NCI-H2029 (cell line): Measurements from ENCODE around the gene RGP1.

Source experiments
- DNase-seq: peaks from one replicate; lab custom pipeline; 2025; lab: John Stamatoyannopoulos, UW

Gene RGP1

DNA sequence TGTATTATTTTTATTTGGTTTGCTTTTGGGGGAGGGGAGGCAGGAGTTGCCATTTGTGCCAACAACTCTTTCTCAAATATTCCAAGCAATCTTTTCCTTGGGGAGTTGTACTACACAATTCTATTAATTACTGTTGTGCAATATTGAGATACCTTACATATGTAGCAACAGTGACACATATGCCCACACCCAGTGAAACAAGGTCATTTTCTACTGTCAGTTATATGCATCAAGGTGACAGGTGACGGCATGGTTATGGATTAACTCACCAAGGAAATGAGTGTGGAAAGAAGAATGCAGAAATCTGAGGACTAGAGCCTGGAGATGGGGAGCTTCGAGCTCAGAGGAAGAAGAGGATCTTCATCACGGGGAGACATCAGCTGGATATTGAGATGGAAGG, 22.9 kb downstream of the RGP1 start:
- peak; percentile 10 for DNase-seq

DNA sequence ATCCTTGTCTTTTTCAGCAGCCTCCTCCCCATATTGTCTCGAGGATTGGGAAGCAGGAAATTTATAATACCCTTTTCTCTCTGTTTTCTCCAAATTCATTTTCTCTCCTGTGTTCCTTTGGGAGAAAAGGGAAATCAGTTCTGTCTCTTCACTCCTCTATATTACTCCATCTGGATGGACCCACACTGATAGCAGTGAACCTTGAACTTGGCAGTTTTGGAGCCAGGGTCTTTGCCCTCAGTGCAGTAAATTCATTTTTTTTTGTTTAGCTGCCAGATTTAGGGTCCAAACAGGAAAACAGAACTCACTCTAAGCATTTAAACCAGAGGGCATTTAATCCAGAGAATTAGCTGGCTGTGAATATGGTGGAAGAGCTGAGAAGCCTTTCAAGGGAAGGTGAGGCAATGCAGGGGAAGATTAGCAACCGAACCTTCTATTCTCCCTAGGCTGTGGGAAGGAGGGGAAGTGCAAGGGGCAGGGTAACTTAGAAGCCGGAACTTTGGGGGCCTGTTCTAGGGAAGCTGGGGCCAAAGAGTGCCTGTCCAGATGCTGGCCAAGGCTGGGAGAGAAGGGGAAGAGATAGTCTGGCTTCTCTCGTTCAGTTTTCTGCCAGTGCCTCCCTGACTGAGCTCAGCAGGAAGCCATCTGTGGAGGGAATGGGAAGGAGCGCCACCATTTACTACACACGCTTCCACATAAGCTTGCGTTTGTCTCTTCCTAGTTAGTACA, 26.0 kb downstream of the RGP1 start:
- no peak for DNase-seq

DNA sequence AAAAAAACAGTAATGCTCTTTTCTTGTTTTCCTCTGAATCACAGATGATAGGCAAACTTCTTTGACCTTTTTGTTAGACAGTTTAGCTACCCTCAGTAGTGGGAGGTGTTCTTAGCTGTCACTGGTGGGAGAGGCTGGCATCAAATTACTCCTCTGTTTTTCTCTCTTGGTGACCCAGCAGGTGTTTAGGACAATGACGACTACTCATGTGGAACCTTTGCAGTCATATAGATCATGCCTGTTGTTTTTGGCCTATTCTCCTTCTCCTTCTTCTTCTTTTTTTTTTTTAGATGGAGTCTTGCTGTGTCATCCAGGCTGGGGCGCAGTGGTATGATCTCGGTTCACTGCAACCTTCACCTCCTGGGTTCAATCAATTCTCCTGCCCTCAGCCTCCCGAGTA, 26.9 kb downstream of the RGP1 start:
- DNase-seq = peak; percentile 96

DNA sequence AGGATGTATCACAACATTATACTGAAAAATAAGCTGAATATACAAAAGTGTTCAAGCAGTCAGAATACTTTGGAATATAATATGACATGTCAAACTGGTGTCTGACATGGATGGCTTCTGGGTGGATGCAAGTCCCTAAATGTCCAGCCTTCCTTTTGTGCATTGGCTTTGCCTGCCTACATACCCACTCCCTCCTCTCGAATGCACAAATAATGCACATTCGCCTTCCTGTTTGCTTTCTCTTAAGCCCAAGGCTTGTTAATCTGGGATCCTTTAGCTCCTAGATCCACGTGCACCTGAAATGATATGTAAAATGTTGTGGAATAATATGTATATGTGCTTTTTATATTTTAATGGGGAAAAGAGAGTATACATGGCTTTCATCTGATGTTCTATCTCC, 29.4 kb downstream of the RGP1 start:
- no peak for DNase-seq

DNA sequence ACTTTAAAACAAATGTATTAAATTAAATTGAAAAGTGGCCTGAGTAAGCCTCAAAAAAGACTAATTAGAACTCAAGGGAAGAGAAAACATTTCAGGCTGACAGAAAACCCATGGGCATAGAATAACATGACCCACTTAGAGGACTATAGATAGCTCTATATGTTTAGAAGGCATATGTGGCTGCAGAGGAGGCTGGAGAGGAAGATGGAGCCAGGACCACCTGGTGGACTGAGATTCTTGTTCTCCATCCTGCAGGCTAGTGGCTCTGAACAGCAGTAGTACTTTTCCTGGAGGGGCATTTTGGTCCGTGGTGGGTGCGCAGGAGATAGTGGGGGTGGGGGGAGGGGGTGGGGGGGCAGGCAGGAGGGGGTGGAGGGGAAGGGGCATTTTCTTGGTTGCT, 32.0 kb downstream of the RGP1 start:
- no peak for DNase-seq

DNA sequence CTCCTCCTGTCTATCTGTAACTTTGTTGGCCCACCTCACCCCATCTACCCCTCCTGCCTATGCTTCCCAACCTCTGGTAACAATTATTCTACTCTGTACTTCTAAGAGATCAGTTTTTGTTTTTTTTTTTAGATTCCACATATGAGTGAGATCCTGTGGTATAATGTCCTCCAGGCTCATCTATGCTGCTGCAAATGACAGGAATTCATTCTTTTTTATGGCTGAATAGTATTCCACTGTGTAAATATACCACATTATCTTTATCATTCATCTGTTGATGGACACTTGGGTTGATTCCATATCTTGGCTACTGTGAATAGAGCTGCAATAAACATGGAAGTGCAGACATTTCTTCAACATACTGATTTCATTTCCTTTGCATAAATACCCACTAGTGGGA, 34.3 kb downstream of the RGP1 start:
- DNase-seq = no peak

DNA sequence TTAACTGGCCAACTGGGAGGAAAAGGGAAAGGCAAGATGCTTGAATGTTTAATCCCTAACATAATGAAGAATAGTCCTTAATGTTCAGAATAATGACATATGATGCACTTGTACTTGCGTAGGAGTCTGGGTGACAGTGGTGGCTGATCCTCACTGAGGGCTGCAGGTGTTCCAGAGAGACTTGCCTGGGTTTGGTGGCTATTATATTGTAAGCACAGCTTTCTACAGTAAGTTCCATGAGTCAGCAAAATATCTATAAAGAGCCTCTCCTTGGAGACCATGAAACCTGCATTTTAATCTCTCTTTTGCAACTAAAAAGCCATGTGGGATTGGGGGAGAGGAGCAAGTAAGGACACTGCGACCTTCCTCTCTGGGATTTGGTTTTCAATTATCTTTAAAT, 40.5 kb downstream of the RGP1 start:
- DNase-seq = no peak

DNA sequence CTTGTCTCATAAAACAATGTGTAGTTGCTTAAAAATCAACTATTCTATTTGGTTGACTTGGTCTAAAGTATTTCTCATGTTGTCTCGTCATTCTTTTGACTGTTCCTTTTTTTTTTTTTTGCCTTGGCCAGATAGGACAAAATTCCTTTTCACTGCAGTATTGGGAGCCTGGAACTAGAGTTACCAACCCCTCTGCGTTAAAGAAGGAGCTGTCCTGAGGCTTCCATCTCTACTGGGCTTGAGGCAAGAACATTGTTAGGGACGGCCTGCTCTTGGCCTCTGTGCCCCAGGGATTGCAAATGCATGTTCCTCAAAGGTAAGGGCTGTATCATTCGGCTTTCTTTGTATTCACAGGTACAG, 40.9 kb downstream of the RGP1 start:
- DNase-seq = no peak

DNA sequence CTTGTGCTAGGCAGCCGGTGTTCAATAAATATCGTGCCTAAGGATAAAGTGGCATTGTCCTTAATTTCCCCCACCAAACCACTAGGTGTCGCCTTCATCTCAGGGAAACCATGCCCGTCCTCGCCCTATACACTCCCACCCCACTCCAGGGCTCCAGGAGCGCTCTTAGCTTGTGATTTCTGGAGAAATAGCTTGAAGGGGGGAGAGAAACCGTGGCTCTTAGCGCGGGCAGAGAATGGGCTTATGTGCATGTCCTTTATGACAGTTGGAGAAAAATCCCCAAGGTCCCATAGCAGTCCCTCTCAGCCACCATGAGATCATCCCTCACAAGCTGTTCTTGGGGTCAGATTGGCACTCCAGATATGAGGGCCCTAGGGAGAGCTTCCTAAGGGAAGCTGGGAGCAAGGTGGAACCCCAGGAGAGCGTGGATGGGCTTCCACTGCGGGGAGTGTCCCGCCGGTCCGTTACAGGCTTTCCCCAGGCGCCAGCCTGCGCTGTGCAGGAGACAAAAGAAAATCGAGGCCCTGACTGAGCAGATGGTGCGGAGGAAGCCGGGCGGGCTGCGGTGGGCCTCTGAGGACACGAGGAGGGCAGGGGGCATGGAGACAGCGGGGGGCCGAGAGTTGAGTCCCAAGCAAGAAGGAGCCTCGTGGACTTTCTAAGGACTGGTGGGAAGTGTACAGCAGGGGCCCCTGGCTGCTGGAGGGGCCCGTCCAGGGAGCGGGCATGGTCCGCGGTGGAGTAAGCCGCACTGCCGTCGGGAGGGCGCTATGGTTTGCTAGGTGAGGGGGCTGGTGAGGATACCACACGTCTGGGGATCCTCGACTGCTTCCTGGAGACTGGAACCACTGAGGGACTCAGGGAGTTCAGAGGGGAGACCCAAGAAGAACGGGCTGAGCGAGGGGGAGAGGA, 41.6 kb downstream of the RGP1 start:
- DNase-seq = peak; percentile 60

DNA sequence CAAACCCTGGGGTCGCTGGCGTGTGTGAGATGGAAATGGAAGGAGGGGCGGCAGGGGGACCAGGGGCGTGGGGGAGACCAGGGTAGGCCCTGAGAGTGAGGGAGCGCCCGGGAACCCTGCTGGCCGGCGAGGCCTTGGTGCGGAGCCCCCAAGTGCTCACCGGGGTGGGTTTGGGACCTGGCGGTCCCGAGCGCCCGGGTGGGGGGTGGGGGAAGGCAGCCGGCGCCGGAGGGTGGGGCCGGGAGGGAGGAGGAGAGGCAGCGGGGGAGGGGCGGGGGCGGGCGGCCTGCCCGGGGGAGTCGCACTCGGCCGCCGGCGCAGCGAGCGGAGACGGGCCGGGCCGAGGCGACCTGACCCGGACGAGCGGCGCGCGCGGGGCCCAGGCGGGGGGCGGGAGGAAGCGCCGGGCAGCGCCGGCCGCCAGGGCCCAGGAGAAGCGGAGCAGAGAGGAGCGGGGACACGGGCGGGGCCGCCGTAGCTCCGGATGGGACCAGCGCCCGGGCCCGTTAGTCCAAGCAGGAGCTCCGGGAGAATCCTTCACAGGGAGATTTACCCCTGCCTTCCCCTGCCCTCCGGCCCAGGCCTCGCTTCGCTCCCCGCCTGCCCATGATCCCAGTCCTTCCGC, 42.3 kb downstream of the RGP1 start, which contains the start of gene NPR2:
NPR2 (plus strand) TSS at position 295 of the 625 bp plus-strand sequence. CDS start 818 bp downstream, outside the sequence.
- no peak for DNase-seq

DNA sequence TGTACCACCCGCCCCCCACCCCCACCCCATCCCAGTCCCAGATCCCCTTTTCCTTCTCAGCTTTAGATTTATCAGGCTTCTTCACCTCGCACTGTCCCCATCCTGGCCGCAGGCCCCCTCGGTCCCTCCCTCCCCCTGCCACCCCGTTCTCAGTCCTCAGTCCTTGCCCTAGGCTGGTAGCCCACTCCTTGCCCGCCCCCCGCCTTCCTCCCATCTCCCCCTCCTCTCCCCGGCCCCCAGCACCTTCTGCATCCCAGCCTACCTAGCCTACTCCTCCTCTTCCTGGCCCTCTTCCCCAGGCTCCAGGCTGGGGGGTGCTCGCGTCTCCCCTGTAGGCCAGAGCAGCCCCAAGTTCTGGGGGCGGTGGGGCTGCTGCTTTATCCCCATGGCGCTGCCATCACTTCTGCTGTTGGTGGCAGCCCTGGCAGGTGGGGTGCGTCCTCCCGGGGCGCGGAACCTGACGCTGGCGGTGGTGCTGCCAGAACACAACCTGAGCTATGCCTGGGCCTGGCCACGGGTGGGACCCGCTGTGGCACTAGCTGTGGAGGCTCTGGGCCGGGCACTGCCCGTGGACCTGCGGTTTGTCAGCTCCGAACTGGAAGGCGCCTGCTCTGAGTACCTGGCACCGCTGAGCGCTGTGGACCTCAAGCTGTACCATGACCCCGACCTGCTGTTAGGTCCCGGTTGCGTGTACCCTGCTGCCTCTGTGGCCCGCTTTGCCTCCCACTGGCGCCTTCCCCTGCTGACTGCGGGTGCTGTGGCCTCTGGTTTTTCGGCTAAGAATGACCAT, 43.1 kb downstream of the RGP1 start:
- no peak for DNase-seq

DNA sequence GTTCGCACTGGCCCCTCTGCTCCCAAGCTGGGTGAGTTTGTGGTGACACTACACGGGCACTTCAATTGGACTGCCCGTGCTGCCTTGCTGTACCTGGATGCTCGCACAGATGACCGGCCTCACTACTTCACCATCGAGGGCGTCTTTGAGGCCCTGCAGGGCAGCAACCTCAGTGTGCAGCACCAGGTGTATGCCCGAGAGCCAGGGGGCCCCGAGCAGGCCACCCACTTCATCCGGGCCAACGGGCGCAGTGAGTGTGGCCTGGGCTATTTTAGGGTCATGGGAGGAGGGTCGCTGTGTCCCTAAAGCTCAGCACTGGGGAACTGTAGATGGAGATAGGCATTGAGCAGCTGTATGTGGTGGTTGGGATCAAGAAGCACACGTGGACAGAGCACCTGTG, 43.7 kb downstream of the RGP1 start:
- DNase-seq = no peak

DNA sequence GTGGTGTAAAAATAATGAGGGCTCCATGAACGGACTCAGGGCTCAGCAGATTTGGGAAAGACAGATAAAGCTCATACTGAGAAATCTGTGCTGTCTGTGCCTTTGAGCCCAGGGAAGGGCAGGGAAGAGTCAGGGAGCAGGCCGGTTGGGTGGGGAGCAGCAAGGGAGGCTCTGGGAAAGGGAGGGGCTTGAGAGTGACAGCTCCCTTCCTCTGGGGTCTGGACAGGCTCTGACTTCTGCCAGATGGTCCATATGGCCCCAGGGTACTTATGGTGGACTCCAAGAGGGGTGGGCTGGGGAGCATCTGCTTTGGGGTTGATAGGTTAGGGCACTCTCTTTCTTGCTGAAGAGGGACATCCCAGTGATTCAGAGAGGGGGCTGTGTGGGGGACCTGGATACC, 44.4 kb downstream of the RGP1 start:
- DNase-seq = no peak

DNA sequence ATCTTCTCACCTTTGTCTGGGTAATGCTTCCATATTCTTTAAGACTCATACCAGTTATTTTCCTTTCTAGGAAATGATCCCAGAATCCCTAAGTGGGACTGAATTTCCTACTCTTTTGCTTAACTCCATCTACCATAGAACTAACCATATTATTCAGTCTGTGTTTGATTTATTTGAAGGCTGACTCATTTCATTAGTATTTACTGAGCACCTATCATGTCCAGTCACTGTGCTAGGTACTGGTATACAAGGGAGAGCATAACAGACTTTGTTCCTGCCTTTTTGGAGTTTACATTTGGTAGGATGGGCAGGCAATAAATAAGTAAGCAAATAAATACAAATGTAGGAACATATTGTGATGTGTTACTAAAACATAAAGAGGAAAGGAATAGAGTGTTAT, 46.6 kb downstream of the RGP1 start:
- no peak for DNase-seq

DNA sequence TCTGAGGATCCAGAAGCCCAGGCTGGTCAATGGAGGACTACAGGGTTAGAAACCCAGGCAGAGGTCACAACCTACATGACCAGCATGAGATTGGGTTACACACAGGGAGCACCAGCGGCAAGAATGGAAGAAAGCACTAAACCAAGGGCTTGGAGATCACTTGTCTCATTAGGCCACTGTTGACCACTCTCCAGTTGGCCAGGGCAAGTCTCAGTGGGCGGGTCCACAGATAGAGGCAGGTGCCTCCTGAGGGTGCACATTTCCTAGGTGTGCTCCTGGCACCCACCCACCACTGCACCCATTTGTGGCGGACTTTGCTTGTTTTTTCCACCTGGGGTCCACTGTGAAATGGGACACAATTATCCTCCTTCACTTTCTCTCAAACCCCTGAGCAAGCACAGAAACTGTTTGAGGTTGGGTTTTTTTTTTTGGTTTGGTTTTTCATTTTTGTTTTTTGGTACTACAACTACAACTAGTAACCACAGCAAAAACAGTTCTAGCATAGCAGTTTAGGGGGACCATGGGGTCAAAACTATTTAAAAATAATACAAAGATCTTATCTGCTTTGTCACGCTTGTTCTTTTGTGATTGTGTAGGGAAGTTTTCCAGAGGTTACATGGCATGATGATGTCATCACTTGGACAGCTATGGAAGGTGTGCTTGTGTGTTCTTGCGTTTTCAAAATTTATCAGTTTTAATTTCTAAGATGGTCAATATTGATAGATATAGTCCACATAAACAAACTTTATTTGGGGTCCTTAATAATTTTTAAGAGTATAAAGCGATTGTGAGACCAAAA, 48.4 kb downstream of the RGP1 start:
- no peak for DNase-seq

DNA sequence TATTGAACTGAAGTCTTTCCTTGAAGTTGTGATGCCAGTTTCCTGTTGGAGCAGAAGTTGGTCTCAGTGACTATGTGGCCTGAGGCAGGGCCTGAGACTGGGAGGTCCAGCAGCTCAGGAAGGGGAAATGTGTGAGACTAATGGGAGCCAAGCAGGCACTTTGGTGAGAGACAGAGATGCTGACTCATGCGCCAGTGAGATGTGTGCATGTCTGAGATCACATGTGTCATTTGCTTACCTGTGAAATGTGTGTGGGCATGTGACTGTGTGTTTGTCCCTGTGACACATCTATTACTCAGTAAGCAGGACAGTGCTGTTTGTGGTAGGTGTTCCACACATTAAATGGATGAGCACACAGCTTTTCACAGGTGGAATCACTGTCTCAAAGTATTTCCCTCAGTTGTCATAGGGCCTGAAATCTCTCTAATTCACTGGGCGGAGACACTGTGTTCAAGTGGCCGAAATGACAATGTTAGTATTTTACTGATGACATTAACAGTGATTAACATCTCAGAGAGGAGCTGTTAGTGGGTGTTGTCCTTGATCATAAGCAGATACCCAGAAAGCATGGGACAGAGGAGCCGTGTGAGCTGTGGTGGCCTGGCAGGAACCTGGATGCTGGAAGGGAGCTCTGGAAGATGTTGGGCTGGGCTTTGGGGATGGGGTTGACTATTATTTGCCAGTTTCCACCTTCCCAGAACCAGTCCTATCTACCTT, 49.7 kb downstream of the RGP1 start:
- no peak for DNase-seq

DNA sequence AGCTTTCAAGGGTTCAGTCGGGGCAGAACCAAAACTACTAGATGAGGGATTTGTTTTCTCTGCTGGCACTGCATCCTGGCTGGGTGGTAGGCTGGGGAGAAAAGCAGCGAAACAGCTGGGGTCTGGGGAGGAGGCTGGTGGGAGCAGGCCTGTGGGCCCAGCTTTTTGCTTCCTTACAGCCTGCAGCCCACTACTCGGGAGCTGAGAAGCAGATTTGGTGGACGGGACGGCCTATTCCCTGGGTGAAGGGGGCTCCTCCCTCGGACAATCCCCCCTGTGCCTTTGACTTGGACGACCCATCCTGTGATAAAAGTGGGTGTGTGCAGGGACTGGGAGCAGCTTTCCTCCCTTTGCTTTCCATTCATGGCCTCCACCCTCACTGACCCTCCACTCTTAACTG, 51.4 kb downstream of the RGP1 start:
- DNase-seq = no peak

DNA sequence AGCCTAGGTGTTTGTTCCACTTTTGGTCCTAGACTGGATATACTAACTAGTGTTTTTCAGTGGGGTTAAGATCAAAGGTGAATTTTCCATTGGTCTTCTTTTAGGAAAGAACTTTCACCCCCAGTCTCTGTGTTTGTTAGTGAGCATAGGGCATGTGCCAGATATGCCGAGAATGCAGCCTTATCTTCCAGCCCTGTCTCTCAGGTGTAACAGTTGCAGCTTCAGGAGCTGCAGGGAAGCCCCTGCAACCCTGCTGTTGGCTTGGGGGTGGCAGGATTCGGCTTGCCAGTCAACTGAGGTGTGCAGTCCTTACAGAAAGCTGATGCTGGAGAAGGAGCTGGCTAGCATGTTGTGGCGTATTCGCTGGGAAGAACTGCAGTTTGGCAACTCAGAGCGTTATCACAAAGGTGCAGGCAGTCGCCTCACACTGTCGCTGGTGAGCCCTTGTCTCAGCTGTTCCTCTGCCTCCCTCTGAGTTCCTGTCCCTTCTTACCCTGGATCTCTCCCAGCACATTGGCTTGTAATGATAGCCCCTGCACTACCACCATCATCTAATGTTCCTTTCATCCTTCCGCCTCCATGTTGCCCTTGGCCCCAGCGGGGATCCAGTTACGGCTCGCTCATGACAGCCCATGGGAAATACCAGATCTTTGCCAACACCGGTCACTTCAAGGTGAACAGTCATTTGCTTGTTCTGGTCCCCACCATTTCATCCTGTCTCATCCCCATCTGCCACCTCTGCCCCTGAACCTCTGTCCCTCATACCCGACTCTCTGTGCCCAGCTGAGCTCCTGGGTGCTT, 52.4 kb downstream of the RGP1 start:
- DNase-seq = no peak

DNA sequence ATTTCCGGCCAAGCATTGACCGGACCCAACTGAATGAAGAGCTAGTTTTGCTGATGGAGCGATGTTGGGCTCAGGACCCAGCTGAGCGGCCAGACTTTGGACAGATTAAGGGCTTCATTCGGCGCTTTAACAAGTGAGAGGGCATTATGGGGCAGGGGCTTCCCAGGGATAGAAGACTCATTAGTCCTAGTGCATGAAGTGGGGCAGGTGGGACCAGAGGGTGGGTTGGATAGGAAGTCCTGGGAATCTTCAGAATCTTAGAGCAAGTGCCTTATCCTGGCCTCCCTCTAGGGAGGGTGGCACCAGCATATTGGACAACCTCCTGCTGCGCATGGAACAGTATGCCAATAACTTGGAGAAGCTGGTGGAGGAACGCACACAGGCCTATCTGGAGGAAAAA, 57.0 kb downstream of the RGP1 start:
- no peak for DNase-seq
